HepG2 (cell line): ENCODE data around the gene LDLRAP1. TPM values are rescaled to one million over a fixed set of nuclear protein-coding genes. Genes with fewer than 3 reads are reported as not detected.

ENCODE experiments used
- ATAC-seq: fragments of 200-7000 bp; cut with Tn5 transposase; 3 replicates; pipeline ENCODE4 v1.9.1; 2020; ENCODE audit warnings: mild to moderate bottlenecking, moderate library complexity
- BruUV-seq: library from RNA; stranded (reverse); fragments of 400-500 nt; replicated peaks from 2 replicates; lab custom pipeline; 2021; lab: Mats Ljungman, UMichigan
- CTCF ChIA-PET: fragments of 300-600 bp; formaldehyde crosslinking; extraction: SDS; loops from one replicate; lab custom pipeline; 2021; ENCODE audit warnings: low total read pairs, inconsistent platforms, low intra/inter-chr PET ratio; lab: Yijun Ruan, JAX
- POLR2A ChIA-PET: fragments of 350-600 bp; sonication (Branson Sonifier 250); formaldehyde crosslinking; loops from one replicate; lab custom pipeline; 2020; ENCODE audit warnings: antibody characterized with exemption, inconsistent platforms; lab: Yijun Ruan, JAX
- DNase-seq: peaks from one replicate; pipeline ENCODE4 v3.0.0-alpha.2; 2015; ENCODE audit warnings: low spot score
- FAIRE-seq: peaks from 3 replicates; lab custom pipeline; 2011; peaks lifted over from hg19 to GRCh38; lab: Jason Lieb, UNC
- H2AFZ ChIP-seq: one replicate; pipeline ENCODE4 v1.6.1; 2011; ENCODE audit warnings: low read length, inconsistent platforms
- H3K27ac ChIP-seq: fragments of 300-600 bp; 3 replicates; pipeline ENCODE4 v1.8.0; 2011; ENCODE audit warnings: mixed run types, mild to moderate bottlenecking, mixed read lengths, low read length, inconsistent platforms; ENCODE audit not compliant: insufficient read depth; ENCODE audit errors: extremely low read length
- H3K27me3 ChIP-seq, 2 experiments: fragments of 200-600 bp in 1 of 2; 2 replicates in 1 of 2; 3 replicates in 1 of 2; pipeline versions ENCODE4 v1.6.0 to v1.8.0; 2011; ENCODE audit warnings: low read length in 2 of 2, mild to moderate bottlenecking in 2 of 2, moderate library complexity in 2 of 2, inconsistent platforms in 1 of 2; ENCODE audit not compliant: insufficient read depth in 2 of 2, control insufficient read depth in 1 of 2
- H3K36me3 ChIP-seq, 2 experiments: fragments of 200-600 bp in 1 of 2; replicated peaks in 1 of 2; 2 replicates in 1 of 2; 3 replicates in 1 of 2; pipeline versions ENCODE4 v1.5.1 to v1.8.0; 2011; ENCODE audit warnings: low read length in 2 of 2, inconsistent platforms in 1 of 2; ENCODE audit not compliant: insufficient read depth in 2 of 2, control insufficient read depth in 1 of 2
- H3K4me1 ChIP-seq: 2 replicates; pipeline ENCODE4 v1.5.1; 2012; ENCODE audit warnings: low read length, inconsistent platforms; ENCODE audit not compliant: insufficient read depth
- H3K4me2 ChIP-seq: 2 replicates; pipeline ENCODE4 v1.6.0; 2011; ENCODE audit warnings: low read depth, low read length, inconsistent platforms
- H3K4me3 ChIP-seq, 3 experiments: fragments of 200-600 bp in 1 of 3; sonication (generic), shearing (Covaris generic) in 1 of 3; replicated peaks in 1 of 3; 2 replicates each; pipeline ENCODE4 v1.5.1; 2011 to 2016; ENCODE audit warnings: low read length in 3 of 3, inconsistent platforms in 2 of 3, low read depth in 2 of 3, mild to moderate bottlenecking in 2 of 3, control low read depth in 1 of 3, mixed read lengths in 1 of 3; ENCODE audit not compliant: insufficient read depth in 1 of 3
- H3K79me2 ChIP-seq: one replicate; pipeline ENCODE4 v1.6.1; 2011; ENCODE audit warnings: low read length, inconsistent platforms; ENCODE audit not compliant: insufficient read depth
- H3K9ac ChIP-seq: 2 replicates; pipeline ENCODE4 v1.6.0; 2011; ENCODE audit warnings: mild to moderate bottlenecking, low read depth, low read length, inconsistent platforms; ENCODE audit not compliant: insufficient read depth
- H3K9me3 ChIP-seq: 2 replicates; pipeline ENCODE4 v1.5.1; 2012; ENCODE audit warnings: mild to moderate bottlenecking, low read length
- H4K20me1 ChIP-seq: 2 replicates; pipeline ENCODE4 v1.6.0; 2011; ENCODE audit warnings: inconsistent platforms, mild to moderate bottlenecking, low read length, moderate library complexity; ENCODE audit not compliant: insufficient read depth
- BHLHE40 ChIP-seq: IDR thresholded peaks from 2 replicates; pipeline ENCODE4 v1.6.1; 2011; ENCODE audit warnings: low read length, improper control_type of control experiment
- ETV6 ChIP-seq: sonication (generic); formaldehyde crosslinking; conservative IDR thresholded peaks from 2 replicates; pipeline ENCODE4 v1.4.0; 2020; ENCODE audit warnings: missing genetic modification reagents
- FOXK2 ChIP-seq: fragments of 450-650 bp; IDR thresholded peaks from 2 replicates; pipeline ENCODE4 v1.6.1; 2016
- MED1 ChIP-seq: sonication (generic); formaldehyde crosslinking; IDR thresholded peaks from 2 replicates; pipeline ENCODE4 v1.4.0; 2020; ENCODE audit warnings: missing genetic modification reagents
- POLR2G ChIP-seq: fragments of 200-400 bp; formaldehyde crosslinking; IDR thresholded peaks from 2 replicates; pipeline ENCODE4 v1.6.1; 2018; ENCODE audit warnings: mild to moderate bottlenecking, low read depth, low read length, moderate library complexity
- RFX1 ChIP-seq: fragments of 450-650 bp; IDR thresholded peaks from 2 replicates; pipeline ENCODE4 v1.6.1; 2017
- RFX3 ChIP-seq: IDR thresholded peaks from 2 replicates; pipeline ENCODE4 v1.6.1; 2016; ENCODE audit warnings: missing biosample characterization, missing genetic modification reagents
- TEAD3 ChIP-seq: optimal IDR thresholded peaks from 2 replicates; pipeline ENCODE3; 2016; ENCODE audit warnings: borderline replicate concordance
- ZNF317 ChIP-seq: sonication (generic); formaldehyde crosslinking; IDR thresholded peaks from 2 replicates; pipeline ENCODE4 v1.5.0; 2020; ENCODE audit warnings: mild to moderate bottlenecking, missing genetic modification reagents
- ZNF468 ChIP-seq: sonication (generic); formaldehyde crosslinking; IDR thresholded peaks from 2 replicates; pipeline ENCODE4 v1.8.0; 2022; ENCODE audit warnings: mild to moderate bottlenecking, moderate library complexity, missing genetic modification reagents
- ZNF629 ChIP-seq: sonication (generic); formaldehyde crosslinking; conservative IDR thresholded peaks from 2 replicates; pipeline ENCODE4 v1.5.0; 2020; ENCODE audit warnings: missing genetic modification reagents
- ZNF660 ChIP-seq: sonication (generic); formaldehyde crosslinking; IDR thresholded peaks from 2 replicates; pipeline ENCODE4 v1.5.1; 2020; ENCODE audit warnings: mild to moderate bottlenecking, low read depth, missing genetic modification reagents, borderline replicate concordance
- ZNF720 ChIP-seq: sonication (generic); formaldehyde crosslinking; IDR thresholded peaks from 2 replicates; pipeline ENCODE4 v1.4.0; 2020; ENCODE audit warnings: missing genetic modification reagents
- ZNF768 ChIP-seq: sonication (generic); formaldehyde crosslinking; IDR thresholded peaks from 2 replicates; pipeline ENCODE4 v1.4.0; 2020; ENCODE audit warnings: missing genetic modification reagents
- WGBS: methylation state at CpG from one replicate; pipeline ENCODE4 v1.1.6; 2017; ENCODE audit warnings: low lambda C conversion rate; 5-methylcytosine and 5-hydroxymethylcytosine counted together
- in situ Hi-C: cut with HindIII; loops from 2 replicates; pipeline ENCODE4 v1.10.0; 2017; ENCODE audit warnings: low pct_unique_long_range_greater_than_20kb; ENCODE audit not compliant: extremely low pct_ligation_motif_present
- intact Hi-C: fragments of 100-400 bp; cut with micrococcal nuclease; formaldehyde crosslinking; loops from one replicate; pipeline ENCODE4 v1.10.0; 2022; ENCODE audit not compliant: unreplicated experiment
- polyA plus RNA-seq, 8 experiments: library from polyadenylated mRNA; depleted of rRNA in 3 of 8; stranded (reverse) in 7 of 8; unstranded in 1 of 8; fragments of >200 nt; fragmentation: Illumina TruSeq in 4 of 8; extraction: Trizol in 4 of 8; gene quantifications; 2 replicates each; pipeline versions ENCODE4 v1.2.1 to v1.2.3, GENCODE V29; 2011 to 2016; ENCODE audit warnings: low read depth in 4 of 8, missing spikeins in 1 of 8, mixed read lengths in 1 of 8; ENCODE audit not compliant: insufficient read depth in 1 of 8
- total RNA-seq, 5 experiments: library from RNA; depleted of rRNA; stranded (reverse); fragments of >200 nt; fragmentation: Illumina TruSeq; extraction: Trizol; gene quantifications; 2 replicates each; pipeline ENCODE4 v1.2.3, GENCODE V29; 2016; ENCODE audit warnings: low read depth in 1 of 5

LDLRAP1 gene
- total and polyA plus RNA-seq, 2 of the 13 experiments (the other 11 are each of a cell fraction or from before 2014, with no cell fraction given), result 7.2 to 12.1 TPM

DNA sequence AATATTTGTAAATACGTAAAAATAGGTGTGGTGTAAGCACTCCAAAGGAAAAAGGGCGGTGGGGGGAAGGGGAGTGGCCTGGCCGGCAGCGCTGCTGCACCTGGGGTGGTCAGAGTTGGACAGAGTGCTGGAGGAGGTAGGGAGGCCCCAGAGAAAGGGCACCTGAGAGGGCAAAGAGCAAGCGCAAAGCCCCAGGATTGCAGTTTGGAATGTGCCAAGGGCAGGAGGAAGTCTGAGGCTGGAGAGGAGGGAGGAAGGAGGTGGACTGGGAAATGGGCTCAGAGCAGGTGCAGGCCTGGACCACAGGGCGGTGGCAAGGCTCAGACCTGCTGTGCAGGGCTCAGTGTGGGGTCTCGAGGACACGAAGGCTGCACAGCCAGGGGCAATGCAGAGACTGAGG, 30.6 kb downstream of the LDLRAP1 start:
- intact Hi-C loops, result no loop called here
- in situ Hi-C loops, result no loop called here
- H3K4me3 ChIP-seq, result peak overlapping the region in 1 of 3 experiments; percentile 52; a peak in 1 of 6 replicates
- no peaks in the 10 kb centered on the region for H3K79me2 ChIP-seq
- no peak for FAIRE-seq
- no peak overlapping the region for H3K9ac ChIP-seq
- H2AFZ ChIP-seq, result no peak overlapping the region
- no peaks in the 10 kb centered on the region for H4K20me1 ChIP-seq
- TF ChIP-seq MED1 (CRISPR knock-in tag), result no peak
- TF ChIP-seq ETV6 (CRISPR knock-in tag), result no peak
- peak; percentile 44; the same call in 1 of the 2 replicates for TF ChIP-seq ZNF629 (CRISPR knock-in tag)
- TF ChIP-seq RFX3, result no peak
- TF ChIP-seq ZNF768 (CRISPR knock-in tag), result peak; percentile 28; the same call in 1 of the 2 replicates
- peak; percentile 21 for TF ChIP-seq TEAD3 (CRISPR knock-in tag)
- BruUV-seq, result no TSS peak
- ATAC-seq, result peak; percentile 4; the same call in 2 of the 3 replicates
- WGBS, result 5% methylated on average over 8 of the region's 8 CpGs
- no peak overlapping the region for H3K27ac ChIP-seq
- peak overlapping the region; percentile 67 for H3K4me2 ChIP-seq
- H3K9me3 ChIP-seq, result no peaks in the 10 kb centered on the region
- CTCF ChIA-PET, result no interaction called here
- POLR2A ChIA-PET, result no interaction called here
- no peaks in the 10 kb centered on the region for H3K36me3 ChIP-seq
- peaks cover 3% of the 10 kb centered on the region in 2 experiments; a peak in 3 of 5 replicates for H3K27me3 ChIP-seq
- H3K4me1 ChIP-seq, result peaks cover 22% of the 10 kb centered on the region
- DNase-seq, result no peak

DNA sequence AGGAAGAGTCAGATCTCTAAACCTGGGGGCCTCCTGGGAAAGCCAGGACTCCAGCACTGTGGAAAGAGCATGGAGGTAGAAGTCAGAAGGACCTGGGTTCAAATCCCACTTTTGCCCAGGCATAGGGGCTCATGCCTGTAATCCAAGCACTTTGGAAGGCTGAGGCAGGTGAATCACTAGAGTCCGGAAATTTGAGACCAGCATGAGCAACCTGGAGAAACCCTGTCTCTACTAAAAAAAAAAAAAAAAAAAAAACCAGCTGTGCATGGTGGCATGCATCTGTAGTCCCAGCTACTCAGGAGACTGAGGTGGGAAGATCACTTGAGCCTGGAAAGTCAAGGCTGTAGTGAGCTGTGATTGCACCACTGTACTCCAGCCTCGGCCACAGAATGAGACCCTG, 31.8 kb downstream of the LDLRAP1 start:
- in situ Hi-C loops (no loop called here), intact Hi-C loops (no loop called here)
- H3K36me3 ChIP-seq, result no peaks in the 10 kb centered on the region
- no TSS peak for BruUV-seq
- no peaks in the 10 kb centered on the region for H3K79me2 ChIP-seq
- FAIRE-seq (no peak), DNase-seq (no peak), ATAC-seq (no peak)
- no peaks in the 10 kb centered on the region for H3K9me3 ChIP-seq
- no peak overlapping the region for H3K4me3 ChIP-seq
- ChIA-PET POLR2A (no interaction called here), CTCF (no interaction called here)
- no peak overlapping the region for H3K27ac ChIP-seq
- H2AFZ ChIP-seq, result no peak overlapping the region
- no peaks in the 10 kb centered on the region for H4K20me1 ChIP-seq
- peaks cover 3 to 12% of the 10 kb centered on the region in 2 experiments; a peak in 3 of 5 replicates for H3K27me3 ChIP-seq
- WGBS, result 17% methylated on average over 2 of the region's 2 CpGs
- peaks cover 16% of the 10 kb centered on the region for H3K4me1 ChIP-seq
- no peak overlapping the region for H3K4me2 ChIP-seq
- no peak overlapping the region for H3K9ac ChIP-seq
- TF ChIP-seq BHLHE40 (no peak), ZNF720 (no peak), ZNF317 (CRISPR knock-in tag) (no peak), RFX1 (no peak), ZNF468 (no peak), FOXK2 (no peak), POLR2G (no peak), ZNF660 (CRISPR knock-in tag) (no peak)
